K562 (cell line): Measurements from ENCODE around the gene ARHGAP30. TPM values are rescaled to one million over a fixed set of nuclear protein-coding genes. Genes with fewer than 3 reads are reported as not detected.
A peak's percentile ranks its signal among the peaks of the same experiment; 100 is the strongest.

Source experiments
- GATA2 ChIP-seq: sonication (generic); formaldehyde crosslinking; IDR thresholded peaks from 2 replicates; pipeline ENCODE4 v1.4.0; 2020; ENCODE audit warnings: mild to moderate bottlenecking, missing genetic modification reagents
- KHSRP ChIP-seq: fragments of 450-650 bp; IDR thresholded peaks from 2 replicates; pipeline ENCODE4 v1.6.1; 2017
- NEUROD1 ChIP-seq: fragments of 150-350 bp; IDR thresholded peaks from 2 replicates; pipeline ENCODE4 v1.6.1; 2014; ENCODE audit warnings: borderline replicate concordance, low read length, low read depth; ENCODE audit not compliant: partially characterized antibody
- NFIX ChIP-seq: fragments of 250-450 bp; sonication (Bioruptor Pico); IDR thresholded peaks from 2 replicates; pipeline ENCODE4 v1.4.0; 2020; ENCODE audit warnings: low read depth, mild to moderate bottlenecking, moderate library complexity
- RBM25 ChIP-seq: fragments of 200-400 bp; formaldehyde crosslinking; IDR thresholded peaks from 2 replicates; pipeline ENCODE4 v1.6.1; 2018; ENCODE audit warnings: low read length, low read depth, moderate library complexity; ENCODE audit not compliant: severe bottlenecking
- SMAD2 ChIP-seq: fragments of 150-350 bp; IDR thresholded peaks from 2 replicates; pipeline ENCODE4 v1.6.1; 2014; ENCODE audit warnings: low read depth, mild to moderate bottlenecking, low read length
- ZBED1 ChIP-seq: IDR thresholded peaks from 2 replicates; pipeline ENCODE4 v1.6.1; 2014
- ZBTB40 ChIP-seq, 2 experiments: fragments of 450-650 bp in 1 of 2; sonication (generic) in 1 of 2; formaldehyde crosslinking in 1 of 2; IDR thresholded peaks; 2 replicates each; pipeline versions ENCODE4 v1.7.1 to v1.9.0; 2016 to 2022; ENCODE audit warnings: inconsistent platforms in 1 of 2, mild to moderate bottlenecking in 1 of 2, missing genetic modification reagents in 1 of 2
- ZNF318 ChIP-seq, 2 experiments: fragments of 450-650 bp; IDR thresholded peaks; 2 replicates each; pipeline ENCODE4 v1.6.1; 2016; ENCODE audit warnings: mild to moderate bottlenecking in 2 of 2, borderline replicate concordance in 1 of 2, low read depth in 1 of 2, moderate library complexity in 1 of 2
- polyA plus RNA-seq, 8 experiments: library from polyadenylated mRNA; depleted of rRNA in 4 of 8; stranded (reverse) in 5 of 8; unstranded in 3 of 8; fragments of >200 nt; fragmentation: Nextera tagmentation in 2 of 8; fragmentation: Illumina TruSeq in 1 of 8; extraction: Ambion mirVana in 2 of 8; extraction: Trizol in 1 of 8; gene quantifications; 2 replicates each; pipeline versions ENCODE4 v1.2.1 to v1.2.3, GENCODE V29; 2011 to 2014; ENCODE audit warnings: inconsistent platforms in 1 of 8, missing spikeins in 1 of 8
- total RNA-seq, 7 experiments: library from RNA; depleted of rRNA in 6 of 7; stranded (reverse); fragments of >200 nt in 6 of 7; fragmentation: Illumina TruSeq in 2 of 7; extraction: Trizol in 2 of 7; gene quantifications; 2 replicates each; pipeline versions ENCODE4 v1.2.1 to v1.2.3, GENCODE V29; 2011 to 2021; ENCODE audit warnings: low replicate concordance in 1 of 7

Gene ARHGAP30
- total and polyA plus RNA-seq, 9 of the 15 experiments (the other 6 are each of a cell fraction or from before 2014, with no cell fraction given) = 0.01 to 0.73 (median 0.12) TPM

GRCh38 chr1:161045736-161046604 is 23.7 kb downstream of the ARHGAP30 start, which contains the start of gene USF1 (continued):
- peak in 1 of 2 experiments; percentile 39; a peak in 1 of 4 replicates for TF ChIP-seq ZNF318 (IDR thresholded peaks at IDR 0.05; ENCODE audit: borderline replicate concordance in 1 of 2, low read depth in 1 of 2)
- TF ChIP-seq ZBTB40 (IDR thresholded peaks at IDR 0.05) = peak; percentile 98
- TF ChIP-seq ZBTB40 (CRISPR knock-in tag; IDR thresholded peaks at IDR 0.05) = no peak
- no peak for TF ChIP-seq SMAD2
- TF ChIP-seq ZBED1 = peak; percentile 23; the same call in 1 of the 2 replicates
- TF ChIP-seq NFIX (CRISPR knock-in tag) = no peak
- peak; percentile 48 for TF ChIP-seq NEUROD1
- TF ChIP-seq GATA2 (CRISPR knock-in tag) = no peak
- no peak for TF ChIP-seq RBM25
- no peak for TF ChIP-seq KHSRP
